SW480 (cell line): ENCODE data around the gene HTT.

Experiments
- DNase-seq: peaks from one replicate; pipeline ENCODE4 v3.0.0-alpha.2; 2016; ENCODE audit warnings: low spot score

The HTT gene

DNA sequence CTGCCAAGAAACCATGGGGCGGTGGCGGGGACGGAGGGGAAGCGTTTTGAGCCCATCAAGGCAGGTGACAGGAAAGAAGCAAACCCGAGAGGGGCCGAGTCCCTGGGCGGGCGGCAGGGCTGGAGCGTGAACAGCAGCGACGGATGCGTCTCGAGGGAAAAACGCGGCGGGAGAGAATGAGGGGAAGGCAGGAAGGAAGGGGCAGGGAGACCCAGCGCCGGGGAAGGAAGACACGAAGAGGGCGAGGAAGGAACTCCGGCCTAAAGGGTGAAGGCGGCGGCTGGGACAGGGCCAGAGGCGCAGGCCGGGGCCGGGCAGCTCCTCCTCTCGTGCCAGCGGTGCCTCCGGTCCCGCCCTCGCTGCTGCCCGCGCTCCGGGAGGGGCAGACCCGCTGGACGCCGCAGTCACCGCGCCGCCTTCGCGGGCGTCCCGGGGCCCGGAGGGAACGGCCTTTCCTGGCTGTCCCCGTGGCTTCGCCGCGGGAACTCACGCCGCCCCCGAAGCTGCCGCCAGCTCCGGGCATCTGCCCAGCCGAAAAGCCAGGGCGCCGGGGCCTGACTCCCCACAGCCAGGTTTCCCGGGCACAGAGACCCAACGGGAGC lies 217.6 kb downstream of the HTT start:
- peak; percentile 48 for DNase-seq

- DNase-seq, result peak; percentile 91
Measured at GRCh38 chr4:3292571-3293400, 218.3 kb downstream of the HTT start, which contains the start of gene RGS12. TSS of gene RGS12 (plus strand) at chr4:3293021. CDS start at chr4:3316171, 23,150 bp downstream.
